ENCODE measurements around the gene MYL4. TPM values are rescaled to one million over a fixed set of nuclear protein-coding genes. Genes with fewer than 3 reads are reported as not detected.

The MYL4 gene
- 1.6 and 2.2 TPM in 2 replicates for total RNA-seq (2014; rRNA removed)
- percentile 39 among the genes with signal in this experiment for Bru-seq, nascent RNA
- percentile 59 among the genes with signal in this experiment for BruChase-seq, experiment 1, labeled RNA remaining after a 6-hour chase
- percentile 68 among the genes with signal in this experiment for BruChase-seq, experiment 2, labeled RNA remaining after a 2-hour chase
- long read RNA-seq, partial matches to known transcripts, result 0 of 1 reads
- long read RNA-seq, other reads (novel, unspliced or antisense), result 1 of 1 reads

DNA sequence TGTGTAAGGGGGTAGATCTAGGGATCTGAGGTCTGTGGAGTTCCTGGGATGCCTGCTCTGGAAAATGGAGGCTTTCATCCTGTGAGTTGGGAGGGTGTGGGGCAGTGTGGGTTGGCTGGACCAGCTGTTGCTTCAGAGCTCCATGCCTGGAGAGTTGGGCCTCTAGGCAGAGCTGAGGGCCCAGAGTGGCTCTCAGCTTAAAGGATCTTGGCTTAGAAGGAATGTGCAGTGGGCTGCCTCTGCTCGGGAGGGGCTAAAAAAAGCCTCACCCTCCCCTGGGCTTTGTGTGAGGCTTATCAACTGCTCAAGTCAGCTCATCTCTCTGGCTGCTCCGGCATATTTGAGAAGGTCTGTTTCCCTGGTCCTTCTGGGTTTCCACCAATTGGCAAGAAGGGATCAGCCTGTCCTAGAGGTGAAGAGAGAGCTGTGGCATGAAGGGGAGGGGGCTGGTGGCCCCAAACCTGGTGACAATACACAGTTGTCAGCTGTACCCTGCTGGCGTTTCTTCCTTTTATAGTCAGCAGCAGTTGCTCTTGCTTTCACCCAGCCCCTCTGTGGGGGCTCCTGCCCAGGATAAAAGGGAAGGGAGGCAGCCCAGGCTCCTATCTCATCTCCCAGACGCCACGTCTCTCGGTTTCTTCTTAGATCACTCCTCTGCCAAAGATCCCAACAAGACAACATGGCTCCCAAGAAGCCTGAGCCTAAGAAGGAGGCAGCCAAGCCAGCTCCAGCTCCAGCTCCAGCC, at the start of gene MYL4:
Gene MYL4, plus strand, starts transcription at position 605 of the 745 bp plus-strand sequence. Its CDS starts 75 bp downstream, at position 680.
- Histone ChIP-seq H2AFZ (ENCODE audit: low read length) (no peak within 1 kb of the TSS), H3K4me2 (ENCODE audit: low read length) (no peak within 1 kb of the TSS), H3K9ac (ENCODE audit: low read length) (no peak within 1 kb of the TSS), H3K9me3 (ENCODE audit: low read length) (no peaks in the 10 kb centered on the region), H3F3A (ENCODE audit: low read length, unreplicated experiment) (no peaks in the 10 kb centered on the region), H3K9me2 (replicated peaks; ENCODE audit: low read length) (no peaks in the 10 kb centered on the region), H3K27ac (ENCODE audit: low read length) (no peak within 1 kb of the TSS), H3K4me3 (ENCODE audit: low read length) (no peak within 1 kb of the TSS), H3K36me3 (ENCODE audit: low read depth, low read length) (no peaks in the 10 kb centered on the region), H4K20me1 (ENCODE audit: low read length) (no peaks in the 10 kb centered on the region), H3K27me3 (ENCODE audit: low read length) (peaks cover 6% of the 10 kb centered on the region; the same call in 1 of the 2 replicates), H3K4me1 (ENCODE audit: insufficient read depth, low read length) (no peaks in the 10 kb centered on the region), H3K79me2 (ENCODE audit: low read length) (no peaks in the 10 kb centered on the region)
- intact Hi-C loops (cut with micrococcal nuclease), result no loop called here
- POLR2A ChIA-PET (ENCODE audit: unreplicated experiment), result no interaction called here
- no peak for DNase-seq
- CTCF ChIA-PET, result no interaction called here
- no TSS peak for BruUV-seq (replicated peaks)
- TF ChIP-seq, protein P1, sequence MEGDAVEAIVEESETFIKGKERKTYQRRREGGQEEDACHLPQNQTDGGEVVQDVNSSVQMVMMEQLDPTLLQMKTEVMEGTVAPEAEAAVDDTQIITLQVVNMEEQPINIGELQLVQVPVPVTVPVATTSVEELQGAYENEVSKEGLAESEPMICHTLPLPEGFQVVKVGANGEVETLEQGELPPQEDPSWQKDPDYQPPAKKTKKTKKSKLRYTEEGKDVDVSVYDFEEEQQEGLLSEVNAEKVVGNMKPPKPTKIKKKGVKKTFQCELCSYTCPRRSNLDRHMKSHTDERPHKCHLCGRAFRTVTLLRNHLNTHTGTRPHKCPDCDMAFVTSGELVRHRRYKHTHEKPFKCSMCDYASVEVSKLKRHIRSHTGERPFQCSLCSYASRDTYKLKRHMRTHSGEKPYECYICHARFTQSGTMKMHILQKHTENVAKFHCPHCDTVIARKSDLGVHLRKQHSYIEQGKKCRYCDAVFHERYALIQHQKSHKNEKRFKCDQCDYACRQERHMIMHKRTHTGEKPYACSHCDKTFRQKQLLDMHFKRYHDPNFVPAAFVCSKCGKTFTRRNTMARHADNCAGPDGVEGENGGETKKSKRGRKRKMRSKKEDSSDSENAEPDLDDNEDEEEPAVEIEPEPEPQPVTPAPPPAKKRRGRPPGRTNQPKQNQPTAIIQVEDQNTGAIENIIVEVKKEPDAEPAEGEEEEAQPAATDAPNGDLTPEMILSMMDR (conservative IDR thresholded peaks at IDR 0.05; ENCODE audit: low read depth, low read length), result no peak
- TF ChIP-seq EZH2phosphoT487 (IDR thresholded peaks at IDR 0.05; ENCODE audit: borderline replicate concordance, low read length) (no peak), EZH2 (IDR thresholded peaks at IDR 0.05; ENCODE audit: low read length, unreplicated experiment) (no peak)
- ATAC-seq, result no peak

DNA sequence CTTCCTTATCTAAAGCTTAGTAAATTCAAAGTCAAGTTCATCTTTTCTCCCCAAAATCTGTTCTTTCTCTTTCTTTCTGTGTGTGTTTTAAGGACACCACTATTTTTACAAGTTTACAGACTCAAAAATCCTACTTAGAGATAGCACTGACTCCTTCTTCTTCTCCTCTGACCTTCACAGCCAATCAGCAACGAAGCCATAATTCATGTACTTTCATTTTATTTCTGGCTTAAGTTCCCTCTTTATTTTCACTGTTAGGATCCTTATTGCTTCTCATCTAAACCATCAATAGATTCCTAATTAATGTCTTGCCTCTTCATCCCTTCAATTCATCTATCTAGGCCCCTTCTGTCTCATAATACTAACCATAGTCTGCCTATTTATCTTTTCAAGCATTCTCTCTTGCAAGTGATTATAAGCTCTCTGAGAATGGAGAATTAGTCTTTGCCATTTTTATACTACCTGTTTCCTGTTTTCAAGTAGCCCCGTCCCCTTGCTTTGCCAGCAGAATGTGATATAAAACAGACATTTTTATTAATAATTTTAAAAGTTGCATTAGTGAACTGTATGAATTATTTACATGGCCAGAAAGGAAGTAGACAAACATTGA, 47.0 kb upstream of the MYL4 start:
- no peak overlapping the region for H3K4me3 ChIP-seq (ENCODE audit: low read length)
- no peaks in the 10 kb centered on the region for H3K4me1 ChIP-seq (ENCODE audit: insufficient read depth, low read length)
- no peaks in the 10 kb centered on the region for H3K9me3 ChIP-seq (ENCODE audit: low read length)
- intact Hi-C loops (cut with micrococcal nuclease), result no loop called here
- H3K9ac ChIP-seq (ENCODE audit: low read length), result no peak overlapping the region
- H3K27me3 ChIP-seq (ENCODE audit: low read length), result no peaks in the 10 kb centered on the region
- CTCF ChIA-PET, result no interaction called here
- no peaks in the 10 kb centered on the region for H3F3A ChIP-seq (ENCODE audit: low read length, unreplicated experiment)
- no peaks in the 10 kb centered on the region; the same call in 1 of the 2 replicates for H4K20me1 ChIP-seq (ENCODE audit: low read length)
- DNase-seq (no peak), ATAC-seq (no peak)
- POLR2A ChIA-PET (ENCODE audit: unreplicated experiment), result no interaction called here
- no peak overlapping the region for H3K27ac ChIP-seq (ENCODE audit: low read length)
- no peak overlapping the region for H2AFZ ChIP-seq (ENCODE audit: low read length)
- no peaks in the 10 kb centered on the region for H3K79me2 ChIP-seq (ENCODE audit: low read length)
- TF ChIP-seq, protein P1 (conservative IDR thresholded peaks at IDR 0.05; ENCODE audit: low read depth, low read length), result no peak
- no peak for TF ChIP-seq EZH2 (IDR thresholded peaks at IDR 0.05; ENCODE audit: low read length, unreplicated experiment)
- no peak overlapping the region for H3K4me2 ChIP-seq (ENCODE audit: low read length)
- peaks cover 64% of the 10 kb centered on the region for H3K36me3 ChIP-seq (ENCODE audit: low read depth, low read length)
- H3K9me2 ChIP-seq (replicated peaks; ENCODE audit: low read length), result no peaks in the 10 kb centered on the region
- BruUV-seq (replicated peaks), result no TSS peak

Data from PC-3 (cell line).